ENCODE data around the gene PLOD3. TPM values are rescaled to one million over a fixed set of nuclear protein-coding genes. Genes with fewer than 3 reads are reported as not detected.
A peak's percentile ranks its signal among the peaks of the same experiment; 100 is the strongest.

Gene PLOD3
- total and polyA plus RNA-seq, 9 of the 15 experiments (the other 6 are each of a cell fraction or from before 2014, with no cell fraction given) = 2.8 to 101 (median 30.9) TPM

DNA sequence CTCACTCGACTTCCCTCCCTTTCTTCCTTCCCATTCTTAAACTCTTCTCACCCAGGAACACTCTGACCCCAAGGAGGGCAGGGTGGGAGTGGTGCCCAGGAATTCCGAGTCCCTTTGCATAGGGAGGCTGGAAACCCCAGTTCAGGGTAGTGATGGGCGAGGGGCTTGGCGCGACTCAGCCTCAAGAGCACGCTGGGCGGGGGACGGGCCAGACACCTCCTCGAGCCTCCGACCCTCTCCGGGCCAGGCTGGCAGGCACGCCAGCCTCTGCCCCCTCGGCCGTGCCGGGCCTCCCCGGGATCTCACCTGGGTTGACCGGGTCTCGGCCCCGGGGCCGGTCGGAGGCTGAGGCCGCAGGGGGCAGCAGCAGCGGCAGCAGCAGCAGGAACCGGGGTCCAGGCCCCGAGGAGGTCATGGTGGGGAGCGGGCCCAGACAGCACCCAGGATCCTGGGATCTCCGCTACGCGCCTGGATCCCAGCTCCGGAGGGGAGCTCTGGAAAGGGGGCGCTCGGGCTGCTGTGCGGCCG lies 457 bp downstream of the PLOD3 start (continued):
- TF ChIP-seq NR4A1 (CRISPR knock-in tag; IDR thresholded peaks at IDR 0.05) = no peak
- TF ChIP-seq NR4A1 (tag; IDR thresholded peaks at IDR 0.05) = 0 out of 2 replicates have a peak, but pooled peaks have one; percentile 36
- TF ChIP-seq NR3C1 (CRISPR knock-in tag; IDR thresholded peaks at IDR 0.05) = 0 out of 2 replicates have a peak, but pooled peaks have one; percentile 3
- TF ChIP-seq BACH1 (tag; IDR thresholded peaks at IDR 0.05) = no peak
- TF ChIP-seq NR1H2 (CRISPR knock-in tag; IDR thresholded peaks at IDR 0.05) = no peak
- TF ChIP-seq, protein P1, sequence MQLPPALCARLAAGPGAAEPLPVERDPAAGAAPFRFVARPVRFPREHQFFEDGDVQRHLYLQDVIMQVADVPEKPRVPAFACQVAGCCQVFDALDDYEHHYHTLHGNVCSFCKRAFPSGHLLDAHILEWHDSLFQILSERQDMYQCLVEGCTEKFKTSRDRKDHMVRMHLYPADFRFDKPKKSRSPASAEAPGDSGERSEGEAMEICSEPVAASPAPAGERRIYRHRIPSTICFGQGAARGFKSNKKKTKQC (CRISPR knock-in tag; IDR thresholded peaks at IDR 0.05) = peak; percentile 61; the same call in 1 of the 2 replicates
- TF ChIP-seq, protein P2, sequence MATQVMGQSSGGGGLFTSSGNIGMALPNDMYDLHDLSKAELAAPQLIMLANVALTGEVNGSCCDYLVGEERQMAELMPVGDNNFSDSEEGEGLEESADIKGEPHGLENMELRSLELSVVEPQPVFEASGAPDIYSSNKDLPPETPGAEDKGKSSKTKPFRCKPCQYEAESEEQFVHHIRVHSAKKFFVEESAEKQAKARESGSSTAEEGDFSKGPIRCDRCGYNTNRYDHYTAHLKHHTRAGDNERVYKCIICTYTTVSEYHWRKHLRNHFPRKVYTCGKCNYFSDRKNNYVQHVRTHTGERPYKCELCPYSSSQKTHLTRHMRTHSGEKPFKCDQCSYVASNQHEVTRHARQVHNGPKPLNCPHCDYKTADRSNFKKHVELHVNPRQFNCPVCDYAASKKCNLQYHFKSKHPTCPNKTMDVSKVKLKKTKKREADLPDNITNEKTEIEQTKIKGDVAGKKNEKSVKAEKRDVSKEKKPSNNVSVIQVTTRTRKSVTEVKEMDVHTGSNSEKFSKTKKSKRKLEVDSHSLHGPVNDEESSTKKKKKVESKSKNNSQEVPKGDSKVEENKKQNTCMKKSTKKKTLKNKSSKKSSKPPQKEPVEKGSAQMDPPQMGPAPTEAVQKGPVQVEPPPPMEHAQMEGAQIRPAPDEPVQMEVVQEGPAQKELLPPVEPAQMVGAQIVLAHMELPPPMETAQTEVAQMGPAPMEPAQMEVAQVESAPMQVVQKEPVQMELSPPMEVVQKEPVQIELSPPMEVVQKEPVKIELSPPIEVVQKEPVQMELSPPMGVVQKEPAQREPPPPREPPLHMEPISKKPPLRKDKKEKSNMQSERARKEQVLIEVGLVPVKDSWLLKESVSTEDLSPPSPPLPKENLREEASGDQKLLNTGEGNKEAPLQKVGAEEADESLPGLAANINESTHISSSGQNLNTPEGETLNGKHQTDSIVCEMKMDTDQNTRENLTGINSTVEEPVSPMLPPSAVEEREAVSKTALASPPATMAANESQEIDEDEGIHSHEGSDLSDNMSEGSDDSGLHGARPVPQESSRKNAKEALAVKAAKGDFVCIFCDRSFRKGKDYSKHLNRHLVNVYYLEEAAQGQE (IDR thresholded peaks at IDR 0.05; ENCODE audit: borderline replicate concordance) = no peak
- TF ChIP-seq, protein P2 (CRISPR knock-in tag; IDR thresholded peaks at IDR 0.05; ENCODE audit: low read depth) = 0 out of 2 replicates have a peak, but pooled peaks have one; percentile 18
- TF ChIP-seq MTA3 (IDR thresholded peaks at IDR 0.05; ENCODE audit: borderline replicate concordance) = peak; percentile 15; the same call in 1 of the 2 replicates
- TF ChIP-seq, protein P3, sequence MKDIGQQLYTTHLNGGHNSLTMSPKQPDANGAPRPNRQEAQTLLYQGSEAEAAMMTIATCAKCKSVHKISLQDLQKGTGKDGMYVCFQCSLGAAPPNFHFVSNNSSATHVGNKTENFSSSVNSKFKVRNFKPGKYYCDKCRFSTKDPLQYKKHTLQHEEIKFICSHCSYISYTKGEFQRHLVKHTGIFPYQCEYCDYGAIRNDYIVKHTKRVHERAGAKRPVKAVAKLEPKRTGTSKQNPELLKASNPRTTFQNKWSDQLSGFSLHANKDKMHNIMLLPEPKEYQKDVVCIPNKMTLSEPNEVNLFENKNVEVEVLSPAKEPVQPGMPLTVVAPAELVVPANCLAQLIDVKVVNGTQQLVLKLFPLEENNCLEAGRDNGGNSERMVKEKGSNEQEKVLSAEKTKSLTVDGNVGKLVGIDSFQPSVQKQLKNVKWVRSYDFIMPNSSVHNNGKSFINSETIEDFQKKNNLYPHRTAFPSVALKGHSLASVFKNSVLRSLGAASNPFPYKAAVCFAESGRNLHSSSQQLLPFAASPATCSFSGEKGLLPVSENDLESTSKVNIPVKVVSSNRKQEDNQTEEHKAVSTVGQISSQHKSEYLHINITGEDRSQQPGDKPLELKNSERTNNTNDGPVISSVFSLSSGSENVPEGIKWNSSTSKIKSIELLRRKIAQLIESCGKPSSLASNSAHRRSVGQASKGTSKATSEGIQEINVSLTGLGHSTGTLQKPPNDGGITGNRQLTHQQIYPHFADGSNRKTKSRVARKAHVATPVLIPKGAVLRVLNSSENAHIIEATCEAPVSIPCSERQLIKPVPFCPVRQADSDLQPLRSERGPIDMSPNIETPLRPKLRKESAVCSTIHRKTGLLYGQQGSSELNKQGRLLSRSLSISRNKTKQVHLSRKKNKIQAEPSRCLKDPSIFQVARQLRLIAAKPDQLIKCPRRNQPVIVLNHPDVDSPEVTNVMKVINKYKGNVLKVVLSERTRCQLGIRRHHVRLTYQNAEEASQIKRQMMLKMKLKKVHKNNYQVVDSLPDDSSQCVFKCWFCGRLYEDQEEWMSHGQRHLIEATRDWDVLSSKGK (CRISPR knock-in tag; IDR thresholded peaks at IDR 0.05) = no peak
- TF ChIP-seq ELF4 (CRISPR knock-in tag; IDR thresholded peaks at IDR 0.05) = no peak
- TF ChIP-seq, protein P4, sequence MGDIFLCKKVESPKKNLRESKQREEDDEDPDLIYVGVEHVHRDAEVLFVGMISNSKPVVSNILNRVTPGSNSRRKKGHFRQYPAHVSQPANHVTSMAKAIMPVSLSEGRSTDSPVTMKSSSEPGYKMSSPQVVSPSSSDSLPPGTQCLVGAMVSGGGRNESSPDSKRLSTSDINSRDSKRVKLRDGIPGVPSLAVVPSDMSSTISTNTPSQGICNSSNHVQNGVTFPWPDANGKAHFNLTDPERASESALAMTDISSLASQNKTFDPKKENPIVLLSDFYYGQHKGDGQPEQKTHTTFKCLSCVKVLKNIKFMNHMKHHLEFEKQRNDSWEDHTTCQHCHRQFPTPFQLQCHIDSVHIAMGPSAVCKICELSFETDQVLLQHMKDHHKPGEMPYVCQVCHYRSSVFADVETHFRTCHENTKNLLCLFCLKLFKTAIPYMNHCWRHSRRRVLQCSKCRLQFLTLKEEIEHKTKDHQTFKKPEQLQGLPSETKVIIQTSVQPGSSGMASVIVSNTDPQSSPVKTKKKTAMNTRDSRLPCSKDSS (IDR thresholded peaks at IDR 0.05; ENCODE audit: low read depth, partially characterized antibody) = no peak
- TF ChIP-seq TEAD4 (IDR thresholded peaks at IDR 0.05; ENCODE audit: low read length) = no peak
- no peak for TF ChIP-seq TEAD4 (CRISPR knock-in tag; IDR thresholded peaks at IDR 0.05; ENCODE audit: borderline replicate concordance)
- TF ChIP-seq RFX7 (CRISPR knock-in tag; IDR thresholded peaks at IDR 0.05) = no peak

Data from K562 (cell line).